Left ventricle myocardium inferior (tissue), 1 donor: ENCODE data around the gene SPATA6L. TPM values are rescaled to one million over a fixed set of nuclear protein-coding genes. Genes with fewer than 3 reads are reported as not detected.
A peak's percentile ranks its signal among the peaks of the same experiment; 100 is the strongest.

ENCODE experiments used
- DNase-seq: peaks from one replicate; pipeline ENCODE4 v3.0.0-alpha.2; 2020
- H3K27ac ChIP-seq: fragments of 200-600 bp; replicated peaks from 2 replicates; pipeline ENCODE4 v1.8.0; 2021
- H3K27me3 ChIP-seq: fragments of 200-600 bp; 2 replicates; pipeline ENCODE4 v1.8.0; 2021; ENCODE audit warnings: low read depth
- H3K36me3 ChIP-seq: fragments of 200-600 bp; 2 replicates; pipeline ENCODE4 v1.8.0; 2021
- H3K4me1 ChIP-seq: fragments of 200-600 bp; 2 replicates; pipeline ENCODE4 v1.8.0; 2021
- H3K4me3 ChIP-seq: fragments of 200-600 bp; 2 replicates; pipeline ENCODE4 v1.8.0; 2021; ENCODE audit warnings: mild to moderate bottlenecking, moderate library complexity
- H3K9me3 ChIP-seq: fragments of 200-600 bp; replicated peaks from 2 replicates; pipeline ENCODE4 v1.8.0; 2021
- CTCF ChIP-seq: fragments of 200-600 bp; IDR thresholded peaks from 2 replicates; pipeline ENCODE4 v1.8.0; 2021; ENCODE audit warnings: antibody characterized with exemption, mild to moderate bottlenecking, borderline replicate concordance
- intact Hi-C: fragments of 100-400 bp; cut with micrococcal nuclease; formaldehyde crosslinking; loops from one replicate; pipeline ENCODE4 v1.11.0; 2022
- total RNA-seq: library from RNA; stranded (reverse); fragmentation: NEBNext Ultra II Directional; extraction: Animal tissue kit (Norgen Biotek cat#: 25700); gene quantifications from one replicate; pipeline ENCODE4 v1.2.1, GENCODE V29; 2021
- donor health status: DM: no; HTN: yes; CAD: no; lungs with severe emphysema.

SPATA6L gene
- total RNA-seq, 1 donor from 2014 or later, result 0.96 TPM

DNA sequence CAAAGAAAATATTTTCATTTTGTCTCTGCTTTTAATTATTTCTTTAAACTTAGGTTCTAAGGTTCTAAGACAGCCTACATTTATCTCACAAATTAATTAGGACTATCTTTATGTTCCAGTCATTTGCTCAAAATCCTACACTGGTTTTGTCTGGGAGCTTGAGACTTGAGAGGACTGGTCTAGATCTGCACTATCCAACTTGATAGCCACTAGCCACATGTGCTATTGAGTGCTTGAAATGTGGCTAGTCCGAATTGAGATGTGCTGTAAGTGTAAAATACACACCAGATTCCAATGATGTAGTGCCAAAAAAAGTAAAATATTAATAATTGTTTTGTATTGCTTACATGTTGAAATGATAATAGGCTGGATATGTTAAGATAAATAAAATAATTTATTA, 20.3 kb upstream of the SPATA6L start:
- peak overlapping the region; percentile 14 for H3K4me3 ChIP-seq

DNA sequence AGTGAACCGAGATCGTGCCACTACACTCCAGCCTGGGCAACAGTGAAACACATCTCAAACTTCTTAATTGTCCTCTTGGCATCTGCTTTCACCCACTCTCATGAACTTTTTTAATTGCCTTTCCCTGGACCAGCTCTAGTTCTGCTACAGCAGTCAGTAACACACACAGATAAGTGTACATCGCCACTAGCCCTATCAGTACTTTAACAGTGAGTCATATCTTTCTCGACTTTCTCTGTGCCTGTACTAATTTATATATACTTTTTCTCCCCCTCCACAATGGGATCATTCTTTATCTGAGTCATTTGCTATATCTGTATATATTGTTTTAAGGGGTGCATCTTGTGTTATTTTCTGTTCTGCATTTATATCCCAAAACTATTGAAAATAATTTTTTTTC, 19.8 kb upstream of the SPATA6L start:
- Histone ChIP-seq H3K36me3 (peaks cover 32% of the 10 kb centered on the region), H3K27me3 (no peaks in the 10 kb centered on the region), H3K4me1 (peaks cover 91% of the 10 kb centered on the region), H3K9me3 (no peaks in the 10 kb centered on the region), H3K27ac (peak overlapping the region; percentile 71), H3K4me3 (peak overlapping the region; percentile 14)
- no peak for DNase-seq
- intact Hi-C loops, result no loop called here
- TF ChIP-seq CTCF, result no peak

More for the DNA sequence above, 20.3 kb upstream of the SPATA6L start:
- intact Hi-C loops, result no loop called here
- peaks cover 91% of the 10 kb centered on the region for H3K4me1 ChIP-seq
- peaks cover 36% of the 10 kb centered on the region for H3K36me3 ChIP-seq
- TF ChIP-seq CTCF, result no peak
- H3K27me3 ChIP-seq, result no peaks in the 10 kb centered on the region
- DNase-seq, result no peak
- no peaks in the 10 kb centered on the region for H3K9me3 ChIP-seq
- H3K27ac ChIP-seq, result peak overlapping the region; percentile 71

GRCh38 chr9:4684820-4685219, 18.5 kb upstream of the SPATA6L start:
- Histone ChIP-seq H3K27me3 (no peaks in the 10 kb centered on the region), H3K4me1 (peaks cover 92% of the 10 kb centered on the region), H3K27ac (peak overlapping the region; percentile 71), H3K4me3 (no peak overlapping the region), H3K36me3 (peaks cover 19% of the 10 kb centered on the region), H3K9me3 (no peaks in the 10 kb centered on the region)
- TF ChIP-seq CTCF, result no peak
- DNase-seq, result no peak
- intact Hi-C loops, result no loop called here

- DNase-seq, result no peak
- intact Hi-C loops, result no loop called here
- H3K4me3 ChIP-seq, result peak overlapping the region; percentile 88
- peaks cover 9% of the 10 kb centered on the region for H3K36me3 ChIP-seq
- H3K4me1 ChIP-seq, result peaks cover 65% of the 10 kb centered on the region
- peak overlapping the region; percentile 95 for H3K27ac ChIP-seq
- no peaks in the 10 kb centered on the region for H3K27me3 ChIP-seq
- TF ChIP-seq CTCF, result no peak
- H3K9me3 ChIP-seq, result no peaks in the 10 kb centered on the region
These were observed 14.5 kb upstream of the SPATA6L start for GRCh38 chr9:4680750-4681149.

DNA sequence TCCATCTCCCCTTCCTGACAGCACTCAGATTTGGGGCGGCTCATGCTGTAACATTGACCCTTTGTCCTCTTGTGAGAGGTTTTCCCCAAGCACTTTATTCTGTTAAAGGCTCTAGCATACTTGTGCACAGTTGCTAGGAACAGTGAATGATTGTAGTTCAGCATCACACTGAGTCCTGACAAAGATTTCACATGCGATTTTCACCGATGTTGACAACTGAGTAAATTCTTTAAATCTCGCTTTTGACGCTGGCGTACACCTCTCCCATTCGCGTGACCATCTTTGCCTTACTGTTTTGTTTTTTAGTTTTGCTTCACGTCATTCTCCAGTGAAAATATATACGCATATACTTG, 13.9 kb upstream of the SPATA6L start:
- H3K4me1 ChIP-seq, result peaks cover 59% of the 10 kb centered on the region
- DNase-seq, result no peak
- no peaks in the 10 kb centered on the region for H3K27me3 ChIP-seq
- H3K36me3 ChIP-seq, result peaks cover 3% of the 10 kb centered on the region
- peak overlapping the region; percentile 88 for H3K4me3 ChIP-seq
- no peak for TF ChIP-seq CTCF
- no peaks in the 10 kb centered on the region for H3K9me3 ChIP-seq
- H3K27ac ChIP-seq, result peak overlapping the region; percentile 95
- intact Hi-C loops, result no loop called here
